ENCODE measurements around the gene VPS16. TPM values are rescaled to one million over a fixed set of nuclear protein-coding genes. Genes with fewer than 3 reads are reported as not detected.
A peak's percentile ranks its signal among the peaks of the same experiment; 100 is the strongest.

VPS16 gene
- total RNA-seq, 8 experiments from 2014 or later, result 26.3 to 39.9 (median 33.8) TPM

GRCh38 chr20:2847802-2848201 lies 7.3 kb downstream of the VPS16 start:
- H3K27ac ChIP-seq, result no peak overlapping the region
- H3K4me1 ChIP-seq (replicated peaks in 1 of 2), result no peaks in the 10 kb centered on the region
- no peak for ATAC-seq (replicated peaks in 6 of 8)
- in situ Hi-C loops (cut with MboI; ENCODE audit: low pct_unique_long_range_greater_than_20kb in 2 of 9, low sequenced_read_pairs in 9 of 9, unreplicated experiment in 9 of 9), result no loop called here
- 82 to 100% (median 88%) methylated on average over 1 to 3 of the region's 4 CpGs; no CpG with 5 or more reads in 4 of the 10 experiments for WGBS, 10 experiments
- H3K4me3 ChIP-seq, result no peak overlapping the region

DNA sequence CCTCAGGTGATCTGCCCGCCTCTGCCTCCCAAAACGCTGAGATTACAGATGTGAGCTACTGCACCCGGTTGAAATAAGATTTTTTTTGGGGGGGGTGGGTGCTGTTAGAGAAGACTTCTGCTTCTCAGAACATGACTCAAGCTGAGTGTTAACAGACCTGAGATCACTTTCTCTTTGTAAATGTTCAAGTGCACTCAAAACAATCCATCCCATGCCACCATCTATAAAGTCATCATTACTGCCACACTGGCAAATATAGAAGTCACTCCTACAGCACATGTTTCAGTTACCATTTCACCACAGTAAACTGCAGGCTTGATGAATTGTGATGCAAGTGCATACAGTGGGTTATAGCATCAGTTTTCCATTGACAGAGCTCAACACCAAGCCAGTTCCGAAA lies 9.0 kb downstream of the VPS16 start:
- no peak for ATAC-seq (replicated peaks in 6 of 8)
- in situ Hi-C loops (cut with MboI; ENCODE audit: low pct_unique_long_range_greater_than_20kb in 2 of 9, low sequenced_read_pairs in 9 of 9, unreplicated experiment in 9 of 9), result no loop called here
- H3K27ac ChIP-seq, result no peak overlapping the region
- H3K4me1 ChIP-seq (replicated peaks in 1 of 2), result no peaks in the 10 kb centered on the region
- H3K4me3 ChIP-seq, result no peak overlapping the region
- WGBS, 10 experiments, result 63 to 100% (median 96%) methylated on average over 1 to 4 of the region's 4 CpGs; no CpG with 5 or more reads in 2 of the 10 experiments

- WGBS, 10 experiments, result 50 to 100% (median 85%) methylated on average over 1 to 3 of the region's 10 CpGs; no CpG with 5 or more reads in 2 of the 10 experiments
- no peak overlapping the region for H3K4me3 ChIP-seq
- ATAC-seq (replicated peaks in 6 of 8), result no peak
- H3K27ac ChIP-seq, result no peak overlapping the region
- in situ Hi-C loops (cut with MboI; ENCODE audit: low pct_unique_long_range_greater_than_20kb in 2 of 9, low sequenced_read_pairs in 9 of 9, unreplicated experiment in 9 of 9), result loop anchor here in 1 of 9 experiments (25.0 kb wide), 1 partner anchor 164 kb away; the partner anchor contains the start of gene EBF4
- no peaks in the 10 kb centered on the region for H3K4me1 ChIP-seq (replicated peaks in 1 of 2)
Measured at GRCh38 chr20:2851086-2851485, 10.5 kb downstream of the VPS16 start.

GRCh38 chr20:2858591-2858990 lies 18.0 kb downstream of the VPS16 start:
- no peaks in the 10 kb centered on the region for H3K4me1 ChIP-seq (replicated peaks in 1 of 2)
- H3K4me3 ChIP-seq, result no peak overlapping the region
- in situ Hi-C loops (cut with MboI; ENCODE audit: low pct_unique_long_range_greater_than_20kb in 2 of 9, low sequenced_read_pairs in 9 of 9, unreplicated experiment in 9 of 9), result loop anchor here in 1 of 9 experiments (25.0 kb wide), 1 partner anchor 171 kb away; the partner anchor contains the start of gene EBF4
- WGBS, 10 experiments, result 33 to 100% (median 93%) methylated on average over 1 to 2 of the region's 2 CpGs; no CpG with 5 or more reads in 1 of the 10 experiments
- no peak overlapping the region for H3K27ac ChIP-seq
- no peak for ATAC-seq (replicated peaks in 6 of 8)

DNA sequence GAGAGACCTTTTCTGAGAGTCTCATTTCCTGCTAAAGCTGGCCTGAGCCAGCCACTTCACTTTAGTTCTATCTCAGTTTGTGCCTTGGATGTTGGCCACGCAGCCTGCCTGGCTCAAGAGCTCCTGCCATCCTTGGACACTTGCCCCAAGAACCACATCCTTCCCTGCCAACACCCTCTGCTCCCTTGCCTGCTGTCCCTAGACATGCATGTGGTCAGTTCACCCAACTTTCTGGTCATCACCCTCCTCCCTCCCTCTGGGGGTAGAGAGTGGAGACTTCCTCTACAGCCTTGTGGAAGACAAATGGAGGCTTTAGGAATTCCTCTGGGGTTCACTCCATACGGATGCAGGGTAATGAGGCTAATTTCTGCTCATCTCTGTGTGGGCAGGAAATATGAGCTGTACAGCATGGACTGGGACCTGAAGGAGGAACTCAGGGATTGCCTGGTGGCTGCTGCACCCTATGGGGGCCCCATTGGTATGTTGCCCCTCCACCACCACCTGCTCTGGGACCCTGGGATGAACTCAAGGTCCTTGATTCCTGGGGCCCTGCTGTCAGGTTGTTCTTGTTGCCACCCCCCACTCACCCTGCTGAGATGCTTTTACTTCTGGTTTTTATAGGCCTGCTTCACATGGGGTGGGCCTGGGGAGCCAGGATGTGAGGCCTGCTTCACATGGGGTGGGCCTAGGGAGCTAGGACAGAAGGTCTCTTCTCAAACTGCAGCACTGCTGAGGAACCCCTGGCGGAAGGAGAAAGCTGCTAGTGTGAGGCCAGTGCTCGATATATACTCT lies 19.0 kb downstream of the VPS16 start:
- ATAC-seq (replicated peaks in 6 of 8), result no peak
- Histone ChIP-seq H3K4me3 (no peak overlapping the region), H3K4me1 (replicated peaks in 1 of 2) (no peaks in the 10 kb centered on the region), H3K27ac (no peak overlapping the region)
- 60 to 100% (median 100%) methylated on average over 1 to 2 of the region's 4 CpGs; no CpG with 5 or more reads in 4 of the 10 experiments for WGBS, 10 experiments
- in situ Hi-C loops (cut with MboI; ENCODE audit: low pct_unique_long_range_greater_than_20kb in 2 of 9, low sequenced_read_pairs in 9 of 9, unreplicated experiment in 9 of 9), result loop anchor here in 1 of 9 experiments (25.0 kb wide), 1 partner anchor 172 kb away; the partner anchor contains the start of gene EBF4

DNA sequence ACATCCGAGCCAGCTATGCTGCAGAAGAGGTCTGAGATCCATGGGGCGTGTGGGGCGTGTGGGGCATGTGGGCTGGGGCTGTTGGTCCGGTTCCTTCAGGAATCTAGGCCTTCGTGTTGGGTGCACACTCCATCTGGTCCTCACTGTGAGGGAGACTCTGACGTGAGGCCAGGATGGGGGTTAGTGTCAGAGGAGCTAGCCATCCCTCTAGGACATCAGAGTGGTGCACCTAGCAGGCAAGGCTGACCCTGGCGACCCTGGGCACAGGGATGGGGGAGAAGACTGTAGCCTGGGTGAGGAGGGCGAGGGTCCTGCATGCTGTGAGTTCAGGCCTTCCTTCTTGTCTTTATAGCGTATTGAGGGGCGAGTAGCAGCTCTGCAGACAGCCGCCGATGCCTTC lies 24.1 kb downstream of the VPS16 start:
- no peak overlapping the region for H3K27ac ChIP-seq
- in situ Hi-C loops (cut with MboI; ENCODE audit: low pct_unique_long_range_greater_than_20kb in 2 of 9, low sequenced_read_pairs in 9 of 9, unreplicated experiment in 9 of 9), result loop anchor here in 1 of 9 experiments (25.0 kb wide), 1 partner anchor 177 kb away; the partner anchor contains the start of gene EBF4
- H3K4me3 ChIP-seq, result no peak overlapping the region
- H3K4me1 ChIP-seq (replicated peaks in 1 of 2), result no peaks in the 10 kb centered on the region
- no peak for ATAC-seq (replicated peaks in 6 of 8)
- WGBS, 10 experiments, result 100% methylated on average over 1 to 3 of the region's 12 CpGs; no CpG with 5 or more reads in 8 of the 10 experiments

DNA sequence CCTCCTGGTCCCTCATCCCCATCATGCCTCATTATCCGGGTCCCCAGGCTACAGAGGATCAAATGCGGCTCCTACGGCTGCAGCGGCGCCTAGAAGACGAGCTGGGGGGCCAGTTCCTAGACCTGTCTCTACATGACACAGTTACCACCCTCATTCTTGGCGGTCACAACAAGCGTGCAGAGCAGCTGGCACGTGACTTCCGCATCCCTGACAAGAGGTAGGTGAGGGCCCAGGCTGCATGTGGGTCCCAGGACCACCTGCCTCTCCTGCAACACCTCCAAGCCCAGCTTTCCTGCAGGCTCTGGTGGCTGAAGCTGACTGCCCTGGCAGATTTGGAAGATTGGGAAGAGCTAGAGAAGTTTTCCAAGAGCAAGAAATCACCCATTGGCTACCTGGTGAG lies 24.6 kb downstream of the VPS16 start:
- no peak for ATAC-seq (replicated peaks in 6 of 8)
- Histone ChIP-seq H3K4me3 (no peak overlapping the region), H3K27ac (no peak overlapping the region), H3K4me1 (replicated peaks in 1 of 2) (no peaks in the 10 kb centered on the region)
- in situ Hi-C loops (cut with MboI; ENCODE audit: low pct_unique_long_range_greater_than_20kb in 2 of 9, low sequenced_read_pairs in 9 of 9, unreplicated experiment in 9 of 9), result loop anchor here in 1 of 9 experiments (25.0 kb wide), 1 partner anchor 178 kb away; the partner anchor contains the start of gene EBF4
- 90 to 100% (median 99%) methylated on average over 1 to 8 of the region's 10 CpGs; no CpG with 5 or more reads in 5 of the 10 experiments for WGBS, 10 experiments

DNA sequence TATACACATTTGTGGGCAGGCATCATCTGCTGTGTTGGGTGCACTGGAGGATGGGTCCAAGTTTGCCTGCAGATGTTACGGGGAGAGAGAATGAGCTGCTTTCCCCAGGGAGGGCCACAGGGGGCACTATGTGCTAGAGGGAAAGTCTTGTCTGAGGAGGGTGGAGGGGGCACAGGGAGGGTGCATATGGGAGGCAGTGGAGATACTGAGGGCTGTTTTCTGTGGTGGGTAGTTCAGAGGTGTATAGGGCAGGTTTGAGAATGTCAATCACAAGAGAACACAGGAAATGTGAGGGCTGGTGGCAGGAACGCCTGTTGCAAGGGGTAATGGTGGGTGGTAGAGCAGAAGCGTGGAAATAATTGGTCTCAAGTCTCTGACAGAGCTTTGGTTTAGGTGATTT lies 25.1 kb downstream of the VPS16 start:
- no peak overlapping the region for H3K27ac ChIP-seq
- H3K4me1 ChIP-seq (replicated peaks in 1 of 2), result peaks cover 2 to 5% of the 10 kb centered on the region in 2 donors
- peak in 1 of 8 experiments; percentile 37 for ATAC-seq (replicated peaks in 6 of 8)
- no peak overlapping the region for H3K4me3 ChIP-seq
- in situ Hi-C loops (cut with MboI; ENCODE audit: low pct_unique_long_range_greater_than_20kb in 2 of 9, low sequenced_read_pairs in 9 of 9, unreplicated experiment in 9 of 9), result loop anchor here in 1 of 9 experiments (25.0 kb wide), 1 partner anchor 178 kb away; the partner anchor contains the start of gene EBF4
- WGBS, 10 experiments, result 80 to 100% (median 88%) methylated on average over 1 to 2 of the region's 3 CpGs; no CpG with 5 or more reads in 7 of the 10 experiments

DNA sequence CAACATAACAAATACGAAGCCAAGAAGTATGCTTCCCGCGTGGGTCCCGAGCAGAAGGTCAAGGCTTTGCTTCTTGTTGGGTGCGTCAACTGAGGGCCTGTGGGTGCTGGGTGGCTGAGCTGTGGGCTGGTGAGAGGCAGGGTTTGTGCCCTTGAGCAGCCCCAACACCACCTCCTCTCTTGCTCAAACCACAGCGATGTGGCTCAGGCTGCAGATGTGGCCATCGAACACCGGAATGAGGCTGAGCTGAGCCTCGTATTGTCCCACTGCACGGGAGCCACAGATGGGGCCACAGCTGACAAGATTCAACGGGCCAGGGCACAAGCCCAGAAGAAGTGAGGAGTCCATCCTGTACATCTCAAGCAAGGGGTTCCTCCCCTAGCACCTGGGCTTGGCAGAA lies 25.7 kb downstream of the VPS16 start:
- ATAC-seq (replicated peaks in 6 of 8), result no peak

GRCh38 chr20:2867081-2867864 lies 26.7 kb downstream of the VPS16 start:
- no peak for ATAC-seq (replicated peaks in 6 of 8)
- 20 to 100% (median 90%) methylated on average over 1 to 6 of the region's 12 CpGs; no CpG with 5 or more reads in 3 of the 10 experiments for WGBS, 10 experiments
- Histone ChIP-seq H3K4me3 (no peak overlapping the region), H3K4me1 (replicated peaks in 1 of 2) (peaks cover 7 to 10% of the 10 kb centered on the region in 2 donors), H3K27ac (no peak overlapping the region)
- in situ Hi-C loops (cut with MboI; ENCODE audit: low pct_unique_long_range_greater_than_20kb in 2 of 9, low sequenced_read_pairs in 9 of 9, unreplicated experiment in 9 of 9), result loop anchor here in 1 of 9 experiments (25.0 kb wide), 1 partner anchor 180 kb away; the partner anchor contains the start of gene EBF4

More for the DNA sequence above, 25.7 kb downstream of the VPS16 start:
- H3K27ac ChIP-seq, result no peak overlapping the region
- 70 to 90% (median 86%) methylated on average over 2 to 9 of the region's 11 CpGs; no CpG with 5 or more reads in 7 of the 10 experiments for WGBS, 10 experiments
- H3K4me1 ChIP-seq (replicated peaks in 1 of 2), result peaks cover 6 to 7% of the 10 kb centered on the region in 2 donors
- in situ Hi-C loops (cut with MboI; ENCODE audit: low pct_unique_long_range_greater_than_20kb in 2 of 9, low sequenced_read_pairs in 9 of 9, unreplicated experiment in 9 of 9), result loop anchor here in 1 of 9 experiments (25.0 kb wide), 1 partner anchor 179 kb away; the partner anchor contains the start of gene EBF4
- no peak overlapping the region for H3K4me3 ChIP-seq

- no peak overlapping the region for H3K4me3 ChIP-seq
- in situ Hi-C loops (cut with MboI; ENCODE audit: low pct_unique_long_range_greater_than_20kb in 2 of 9, low sequenced_read_pairs in 9 of 9, unreplicated experiment in 9 of 9), result loop anchor here in 1 of 9 experiments (25.0 kb wide), 1 partner anchor 182 kb away; the partner anchor contains the start of gene EBF4
- peaks cover 7 to 12% of the 10 kb centered on the region in 2 donors for H3K4me1 ChIP-seq (replicated peaks in 1 of 2)
- no peak for ATAC-seq (replicated peaks in 6 of 8)
- no peak overlapping the region for H3K27ac ChIP-seq
- 76 to 100% (median 98%) methylated on average over 1 to 3 of the region's 3 CpGs; no CpG with 5 or more reads in 4 of the 10 experiments for WGBS, 10 experiments
Measured at GRCh38 chr20:2869381-2869780, 28.8 kb downstream of the VPS16 start.

DNA sequence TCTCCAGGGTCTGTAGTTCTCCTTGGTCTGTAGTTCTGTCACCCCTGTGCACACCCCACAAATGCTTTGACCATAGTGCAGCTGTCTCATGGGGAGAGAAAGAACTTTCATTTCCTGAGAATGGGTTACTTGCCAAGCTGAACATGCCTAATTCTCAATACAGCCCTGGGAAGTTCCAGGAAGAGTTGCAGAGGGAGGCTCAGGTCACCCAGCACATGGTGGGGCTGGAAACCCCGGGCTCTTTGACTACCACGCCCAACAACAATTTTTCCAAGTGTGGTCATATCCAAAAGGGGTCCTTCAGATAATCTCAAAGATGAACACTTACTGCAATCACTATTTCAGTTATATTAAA lies 30.5 kb downstream of the VPS16 start:
- H3K4me3 ChIP-seq, result no peak overlapping the region
- peaks cover 16 to 26% of the 10 kb centered on the region in 2 donors for H3K4me1 ChIP-seq (replicated peaks in 1 of 2)
- 0 to 67% (median 38%) methylated on average over 2 of the region's 2 CpGs; no CpG with 5 or more reads in 6 of the 10 experiments for WGBS, 10 experiments
- no peak overlapping the region for H3K27ac ChIP-seq
- peak in 2 of 8 experiments; percentile 9 to 12 for ATAC-seq (replicated peaks in 6 of 8)
- in situ Hi-C loops (cut with MboI; ENCODE audit: low pct_unique_long_range_greater_than_20kb in 2 of 9, low sequenced_read_pairs in 9 of 9, unreplicated experiment in 9 of 9), result loop anchor here in 1 of 9 experiments (25.0 kb wide), 1 partner anchor 184 kb away; the partner anchor contains the start of gene EBF4

Measured in motor neuron (in vitro differentiated cells).